Measurements from ENCODE around the gene SCD5.

SCD5 gene

DNA sequence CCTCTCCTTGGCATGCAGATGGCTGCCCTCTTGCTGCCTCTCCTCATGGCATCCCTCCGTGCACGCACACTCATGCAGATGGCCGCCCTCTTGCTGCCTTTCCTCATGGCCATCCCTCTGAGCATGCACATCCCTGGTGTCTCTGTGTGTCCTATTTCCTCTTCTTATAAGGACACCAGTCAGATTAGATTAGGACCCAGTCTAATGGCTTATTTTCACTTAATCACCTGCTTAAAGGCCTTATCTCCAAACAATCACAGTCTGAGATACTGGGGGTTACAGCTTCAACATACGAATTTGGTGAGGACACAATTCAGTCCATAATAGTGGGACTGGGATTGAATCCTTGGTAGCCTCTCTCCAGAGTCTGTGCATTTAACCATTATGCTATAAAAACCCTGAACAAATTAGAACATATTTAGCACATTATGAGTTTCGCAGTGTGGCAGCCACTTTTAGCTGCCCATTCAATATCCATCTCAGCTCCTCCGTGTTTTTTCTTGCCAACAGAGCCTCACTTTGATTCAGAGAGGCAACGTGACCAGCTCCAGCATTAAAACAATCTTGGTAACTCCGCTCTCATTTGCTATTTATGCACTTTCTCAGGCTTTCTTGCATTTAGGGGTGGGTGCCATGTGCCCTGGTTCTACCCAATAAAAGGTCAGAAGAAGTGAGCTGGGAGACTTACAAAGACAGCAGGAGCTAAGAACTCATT is 210.6 kb downstream of the SCD5 start:
- DNase-seq = no peak

DNA sequence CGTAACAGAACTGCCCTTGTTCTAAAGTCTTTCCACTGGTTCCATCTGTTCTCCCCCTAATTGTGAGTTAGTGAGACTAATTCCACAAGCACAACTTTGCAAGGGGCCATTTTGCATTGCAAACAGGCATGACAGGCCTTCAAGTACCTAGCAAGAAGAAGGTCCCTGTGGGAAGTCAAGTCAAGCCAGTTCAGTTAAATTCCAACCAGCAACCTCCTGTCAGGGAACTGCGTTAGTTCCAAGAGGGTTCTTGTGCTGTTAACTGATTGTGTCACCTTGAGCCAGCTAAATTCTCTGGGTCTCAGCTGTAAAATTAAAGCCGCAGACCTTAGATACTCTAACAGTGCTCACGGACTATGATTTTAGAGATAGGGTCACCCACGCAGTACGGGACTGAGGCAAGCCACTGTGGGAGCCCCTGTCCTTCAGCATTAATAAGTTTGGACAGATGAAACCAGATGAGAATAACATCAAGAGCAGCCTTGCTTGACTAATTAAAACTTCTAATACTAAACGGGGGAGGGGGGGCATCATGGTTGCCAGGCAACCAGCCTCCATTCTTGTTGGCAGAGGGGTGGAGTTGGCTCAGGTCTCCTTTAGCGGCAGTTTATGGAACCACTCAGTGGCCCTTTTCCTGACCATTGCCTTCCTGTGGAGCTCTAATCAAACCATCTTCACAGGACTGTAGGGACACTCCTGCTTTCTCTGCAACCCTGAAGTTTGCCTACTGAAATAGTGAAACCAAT is 212.7 kb downstream of the SCD5 start:
- DNase-seq = no peak

- DNase-seq = no peak
Observed at GRCh38 chr4:82584931-82585330, 213.7 kb downstream of the SCD5 start.

DNA sequence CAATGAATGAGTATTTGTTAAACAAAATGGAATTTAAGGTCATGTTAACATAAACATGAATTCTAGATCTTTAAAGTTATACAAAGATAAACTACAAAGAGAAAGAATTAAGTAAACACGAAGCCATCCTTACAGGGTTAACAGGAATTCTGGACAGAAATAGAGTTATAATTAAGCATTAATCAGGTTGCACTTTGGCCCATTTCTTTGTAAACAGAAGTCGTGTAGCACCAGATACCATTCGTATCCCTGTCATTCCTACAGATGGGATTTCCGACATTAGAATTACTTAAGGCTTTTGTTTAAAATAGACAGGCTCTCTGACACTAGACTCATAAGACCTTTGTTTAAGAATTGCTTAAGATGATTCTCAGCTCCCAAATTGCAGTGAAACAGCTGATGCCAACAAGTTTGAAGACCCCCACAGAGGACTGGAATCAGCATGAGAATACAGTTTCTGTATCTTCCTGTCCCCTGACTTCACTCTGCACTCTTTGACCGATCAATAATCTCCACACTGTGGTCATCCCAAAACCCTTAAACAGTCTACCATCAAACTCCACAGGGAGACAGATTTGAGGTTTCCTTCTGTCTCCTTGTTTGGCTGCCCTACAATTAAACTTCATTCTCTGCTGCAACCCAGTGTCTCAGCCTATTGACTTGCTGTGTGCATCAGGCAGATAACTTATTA is 214.6 kb downstream of the SCD5 start:
- DNase-seq = no peak

DNA sequence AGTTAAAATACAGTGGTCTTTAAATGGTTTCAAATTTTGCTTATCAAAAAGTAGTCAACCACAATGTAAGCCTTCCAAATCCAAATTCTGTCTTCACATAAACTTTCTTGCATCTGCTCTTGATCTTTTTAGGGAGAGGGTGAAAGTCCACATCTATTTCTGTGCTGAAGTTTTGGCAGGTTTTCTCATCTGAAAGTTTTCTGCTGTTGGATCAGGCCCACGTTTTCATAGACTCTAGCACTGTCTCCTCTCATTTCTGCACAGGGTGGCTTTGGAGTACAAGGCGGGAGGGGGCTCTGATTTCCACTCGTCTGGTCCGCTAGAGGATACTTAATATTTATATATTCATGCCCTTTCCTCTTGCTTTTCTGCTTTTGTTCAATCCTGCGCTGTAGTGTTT is 218.7 kb downstream of the SCD5 start:
- DNase-seq = no peak

Measured in inflammatory macrophage (primary cell).